Measurements from ENCODE around the gene CATSPER4.
"Not testable (repeated sequence)": the region's sequence is repeated elsewhere in the genome, so short reads cannot be mapped to it uniquely, and the experiment has no call there.

Gene CATSPER4

DNA sequence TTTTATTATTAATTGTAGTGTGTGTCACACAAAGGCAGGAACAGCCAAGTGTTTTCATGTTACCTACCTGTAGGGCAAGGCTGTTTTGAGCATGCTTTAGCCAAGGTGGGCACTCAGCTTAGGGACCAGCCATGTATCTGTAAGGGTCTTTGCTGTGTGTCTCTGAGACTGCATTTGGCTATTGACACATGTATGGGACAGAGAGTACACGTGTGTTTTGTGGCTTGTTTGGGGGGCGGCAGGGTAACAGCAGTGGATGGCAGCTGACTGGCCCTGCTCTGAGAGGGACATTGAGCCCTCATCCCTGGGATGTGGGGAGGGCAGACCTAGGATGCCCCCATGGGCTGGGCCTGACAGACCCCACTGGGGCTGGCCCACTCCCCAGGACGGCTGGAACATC lies 6.9 kb downstream of the CATSPER4 start:
- DNase-seq = no peak

DNA sequence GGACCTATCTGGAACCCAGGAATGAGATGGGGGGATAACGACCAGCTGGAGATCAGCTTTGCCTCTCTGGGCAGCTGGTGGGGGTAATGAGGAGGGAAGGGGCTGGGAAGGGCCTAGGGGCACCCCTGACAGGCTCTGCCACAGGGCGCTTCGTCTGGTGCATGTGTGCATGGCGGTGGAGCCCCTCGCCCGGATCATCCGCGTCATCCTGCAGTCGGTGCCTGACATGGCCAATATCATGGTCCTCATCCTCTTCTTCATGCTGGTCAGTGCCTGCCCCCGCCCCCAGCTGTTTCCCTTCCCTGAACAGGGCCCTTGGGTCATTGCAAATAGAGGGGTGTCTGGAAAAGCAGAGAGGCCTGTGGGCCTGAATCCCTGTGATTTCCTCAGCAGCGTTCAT lies 7.4 kb downstream of the CATSPER4 start:
- DNase-seq = no peak

DNA sequence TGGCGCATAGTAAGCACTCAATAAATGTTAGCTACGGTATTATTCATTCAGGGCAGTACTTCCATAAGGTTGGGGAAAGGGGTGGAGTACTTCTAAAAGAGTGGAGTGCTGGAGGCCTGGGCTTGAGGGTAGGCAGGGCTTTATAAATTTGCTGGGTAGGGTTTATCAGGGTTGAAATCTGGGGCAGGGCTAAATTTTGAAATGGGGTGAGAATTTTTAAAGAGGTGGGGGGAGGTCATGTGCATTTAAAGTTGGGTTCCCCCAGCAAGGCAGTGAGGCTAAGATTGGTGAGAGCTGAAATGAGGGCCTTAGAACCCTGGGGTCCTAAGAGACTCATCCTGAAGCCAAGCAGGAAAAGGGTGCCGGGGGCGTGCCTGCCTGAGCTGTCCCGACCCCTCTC lies 10.0 kb downstream of the CATSPER4 start:
- DNase-seq = no peak

DNA sequence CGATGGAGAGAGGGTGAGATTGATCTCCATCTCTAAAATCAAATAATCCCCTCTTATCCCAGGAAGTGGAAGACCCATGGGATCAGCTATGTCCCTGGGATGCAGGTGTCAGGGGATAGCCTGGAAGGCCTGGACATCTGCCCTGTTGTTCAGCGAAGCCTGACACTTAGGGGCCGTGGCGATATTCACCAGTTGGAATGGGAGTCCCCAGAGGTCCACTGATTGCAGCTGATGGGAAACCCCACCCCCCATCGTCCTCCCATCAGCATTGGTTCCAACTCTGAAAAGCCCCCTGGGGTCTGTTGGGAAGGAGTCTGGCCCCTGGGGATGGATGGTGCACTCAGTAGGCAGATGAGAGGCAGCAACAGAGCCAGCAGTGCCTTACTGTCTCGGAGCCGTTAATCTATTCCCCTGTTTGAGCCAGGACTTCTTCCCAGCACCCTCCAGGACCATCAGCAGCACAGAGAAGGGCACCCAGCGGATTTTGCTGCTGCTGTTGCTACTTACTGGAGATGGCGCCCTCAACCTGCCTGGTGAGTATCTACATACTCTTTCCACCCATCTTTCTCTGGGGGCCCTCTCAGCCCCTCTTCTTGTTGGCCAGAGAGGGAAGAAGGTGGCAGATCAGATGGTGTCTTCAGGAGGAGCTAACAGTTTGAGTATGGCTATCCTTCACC lies 13.4 kb downstream of the CATSPER4 start:
- DNase-seq = no peak

DNA sequence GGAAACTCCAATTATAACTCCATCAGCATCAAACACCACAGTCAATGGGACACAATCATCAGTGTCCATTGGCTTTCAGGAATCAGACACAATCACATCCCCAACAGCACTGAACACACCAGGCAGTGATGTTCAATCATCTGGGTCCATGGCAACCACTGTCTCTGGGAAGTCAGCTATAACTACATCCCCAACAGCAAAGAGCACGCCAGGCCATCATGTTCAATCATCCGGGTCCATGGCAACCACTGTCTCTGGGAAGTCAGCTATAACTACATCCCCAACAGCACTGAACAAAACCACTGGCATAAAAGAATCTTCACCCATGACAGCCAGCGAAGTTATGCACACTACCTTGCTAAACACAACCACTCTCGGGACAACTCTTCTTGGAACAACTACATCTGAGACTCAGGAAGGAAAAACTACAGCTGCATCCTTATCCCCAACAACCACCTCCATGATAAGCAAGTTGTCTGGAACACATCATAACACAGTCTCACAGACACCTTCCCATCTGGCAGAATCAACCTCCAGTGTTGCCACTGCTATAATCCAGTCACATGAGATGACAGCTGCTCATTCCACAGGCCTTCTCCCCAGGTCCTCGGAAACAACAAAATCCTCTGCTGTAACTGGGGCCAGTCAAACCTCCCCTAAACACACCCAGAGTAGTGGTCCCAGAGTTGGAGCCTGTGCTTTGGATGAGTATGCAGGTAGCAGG lies 19.9 kb downstream of the CATSPER4 start:
- DNase-seq = no peak

DNA sequence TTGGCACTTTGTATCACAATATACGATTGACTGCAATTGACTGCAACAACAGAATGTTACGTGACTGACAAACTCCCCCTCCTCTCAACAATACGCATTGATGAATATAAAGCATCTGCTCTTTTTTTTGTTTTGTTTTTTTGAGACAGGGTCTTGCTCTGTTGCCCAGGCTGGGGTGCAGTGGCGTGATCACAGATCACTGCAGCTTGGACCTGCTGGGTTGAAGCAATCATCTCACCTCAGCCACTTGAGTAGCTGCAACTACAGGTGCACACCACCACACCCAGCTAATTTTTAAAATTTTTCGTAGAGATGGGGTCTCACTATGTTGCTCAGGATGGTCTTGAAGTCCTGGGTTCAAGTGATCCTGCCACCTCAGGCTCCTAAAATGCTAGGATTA lies 22.3 kb downstream of the CATSPER4 start:
- no peak for DNase-seq

DNA sequence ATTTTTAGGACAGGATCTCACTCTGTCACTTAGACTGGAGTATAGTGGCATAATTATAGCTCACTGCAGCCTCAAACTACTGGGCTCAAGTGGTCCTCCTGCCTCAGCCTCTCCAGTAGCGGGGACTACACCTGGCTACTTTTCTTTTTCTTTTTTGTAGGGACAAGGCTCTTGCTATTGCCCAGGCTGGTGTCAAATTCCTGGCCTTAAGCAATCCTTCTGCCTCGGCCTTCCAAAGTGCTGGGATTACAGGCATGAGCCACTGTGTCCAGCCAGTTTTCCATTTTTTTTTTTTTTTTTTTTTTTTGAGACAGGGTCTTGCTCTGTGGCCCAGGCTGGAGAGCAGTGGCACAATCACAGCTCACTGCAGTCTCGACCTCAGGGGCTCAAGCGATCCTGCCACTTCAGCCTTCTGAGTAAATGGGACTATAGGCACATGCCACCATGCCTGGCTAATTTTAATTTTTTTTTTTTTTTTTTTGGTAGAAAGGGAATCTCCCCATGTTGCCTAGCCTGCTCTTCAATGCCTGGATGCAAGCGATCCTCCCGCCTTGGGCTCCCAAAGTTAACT lies 23.0 kb downstream of the CATSPER4 start:
- DNase-seq = no peak

DNA sequence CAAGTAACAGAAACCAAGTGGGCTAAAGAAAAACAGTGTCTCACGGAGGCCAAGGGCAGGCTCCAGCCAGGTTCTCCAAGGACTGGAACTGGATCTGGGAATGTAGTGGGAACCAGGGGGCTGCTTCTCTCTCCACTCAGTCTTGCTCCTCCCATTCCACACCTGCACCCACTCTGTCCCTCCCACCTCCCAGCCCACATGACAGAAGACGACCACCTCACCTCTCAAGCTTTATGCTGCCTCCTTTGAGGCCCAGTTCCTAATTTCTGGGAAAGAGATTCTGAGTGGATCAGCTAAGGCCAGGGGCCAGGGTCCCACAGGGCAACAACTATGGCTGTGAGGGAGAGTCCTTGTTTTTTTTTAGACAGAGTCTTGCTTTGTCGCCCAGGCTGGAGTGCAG lies 24.8 kb downstream of the CATSPER4 start:
- no peak for DNase-seq

DNA sequence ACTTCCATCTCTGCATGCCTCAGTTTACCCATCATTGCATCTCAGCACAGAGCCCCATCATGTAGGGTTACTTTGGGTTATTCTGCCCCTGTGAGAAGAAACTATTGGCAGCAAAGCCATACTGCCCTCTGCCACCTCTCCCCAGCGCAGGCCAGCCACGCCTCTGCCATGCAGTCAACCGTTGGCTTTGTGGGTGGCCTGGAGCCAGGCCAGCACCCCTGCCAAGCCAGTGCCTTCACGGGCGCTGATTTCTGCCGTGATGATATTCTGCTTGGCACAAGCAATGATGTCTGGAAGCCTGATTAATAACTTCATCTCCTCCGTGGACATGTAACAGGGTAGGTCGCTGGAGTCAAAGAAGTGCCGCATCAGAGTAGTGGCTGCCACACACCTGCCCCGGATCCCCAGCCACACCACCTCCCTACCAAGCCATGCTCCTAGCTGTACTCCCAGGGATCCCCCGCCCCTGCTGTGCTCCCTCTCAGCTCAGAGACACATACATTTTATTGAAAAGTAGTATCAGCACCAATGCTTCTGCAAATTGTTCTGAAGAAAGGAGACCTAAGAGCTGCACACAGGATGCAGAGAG lies 28.6 kb downstream of the CATSPER4 start:
- DNase-seq = no peak

DNA sequence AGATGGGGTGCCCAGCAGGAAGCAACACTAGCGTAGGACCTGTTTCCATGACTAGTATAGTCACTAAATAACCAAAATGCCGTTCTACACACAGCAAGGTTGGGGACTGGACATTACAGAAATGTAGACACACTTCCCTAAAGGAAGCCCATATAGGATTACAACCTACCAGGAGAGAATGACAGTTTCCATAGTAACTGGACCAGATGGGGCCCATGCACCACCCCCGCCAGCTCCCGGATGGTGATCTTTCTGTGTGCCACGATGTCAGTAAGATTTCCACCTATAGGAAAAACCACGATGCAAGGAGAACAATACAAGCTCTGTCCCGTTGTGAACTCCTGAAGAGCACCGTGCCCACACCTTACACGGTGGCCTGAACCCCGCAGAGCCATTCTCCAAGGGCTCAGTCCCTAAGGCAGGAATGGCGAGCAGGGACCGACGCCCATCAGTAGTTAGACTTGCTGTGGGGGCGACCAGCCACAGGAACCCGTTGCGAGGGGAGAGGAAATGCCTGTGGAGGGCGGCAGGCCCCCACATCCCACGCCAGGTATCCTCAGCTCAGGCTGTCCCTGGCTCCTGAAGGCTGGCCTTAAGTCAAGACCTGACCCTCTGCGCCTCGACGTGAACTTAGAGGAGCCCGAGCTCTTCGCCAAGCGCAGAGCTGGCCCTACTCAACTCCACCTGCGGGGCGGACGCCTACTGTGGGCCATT lies 30.0 kb downstream of the CATSPER4 start:
- no peak for DNase-seq

DNA sequence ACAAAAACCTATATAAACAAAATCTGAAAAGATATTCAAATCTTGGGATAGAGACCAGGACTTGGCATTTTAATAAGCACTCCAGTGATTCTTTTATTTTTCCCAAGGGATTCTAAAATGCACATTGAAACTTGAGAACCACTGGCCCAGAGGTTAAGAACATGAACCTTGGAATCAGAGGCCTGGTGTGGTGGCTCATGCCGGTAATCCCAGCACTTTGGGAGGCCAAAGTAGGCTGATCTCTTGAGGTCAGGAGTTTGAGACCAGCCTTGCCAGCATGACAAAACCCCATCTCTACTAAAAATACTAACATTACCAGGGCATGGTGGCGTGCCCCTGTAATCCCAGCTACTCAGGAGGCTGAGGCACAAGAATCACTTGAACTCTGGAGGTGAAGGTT lies 30.7 kb downstream of the CATSPER4 start:
- DNase-seq = no peak

DNA sequence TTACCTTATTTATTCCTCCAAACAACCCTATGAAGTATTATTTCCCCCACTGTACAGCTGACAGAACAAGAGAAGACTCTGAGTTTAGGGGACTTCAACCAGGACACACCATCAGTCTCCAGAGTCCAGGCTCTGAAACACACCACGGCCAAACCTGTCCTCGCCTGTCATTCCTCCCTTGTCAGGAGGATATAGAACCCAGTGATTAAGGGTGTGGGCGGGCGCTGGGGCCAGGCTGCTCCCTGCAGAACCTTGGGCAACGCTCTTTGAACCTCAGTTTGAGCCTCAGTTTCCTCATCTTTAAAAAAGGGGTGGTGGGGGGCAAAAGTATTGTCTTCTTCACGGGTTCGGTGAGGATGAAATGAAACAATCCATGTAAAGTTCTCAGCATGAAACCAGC lies 34.2 kb downstream of the CATSPER4 start:
- no peak for DNase-seq

DNA sequence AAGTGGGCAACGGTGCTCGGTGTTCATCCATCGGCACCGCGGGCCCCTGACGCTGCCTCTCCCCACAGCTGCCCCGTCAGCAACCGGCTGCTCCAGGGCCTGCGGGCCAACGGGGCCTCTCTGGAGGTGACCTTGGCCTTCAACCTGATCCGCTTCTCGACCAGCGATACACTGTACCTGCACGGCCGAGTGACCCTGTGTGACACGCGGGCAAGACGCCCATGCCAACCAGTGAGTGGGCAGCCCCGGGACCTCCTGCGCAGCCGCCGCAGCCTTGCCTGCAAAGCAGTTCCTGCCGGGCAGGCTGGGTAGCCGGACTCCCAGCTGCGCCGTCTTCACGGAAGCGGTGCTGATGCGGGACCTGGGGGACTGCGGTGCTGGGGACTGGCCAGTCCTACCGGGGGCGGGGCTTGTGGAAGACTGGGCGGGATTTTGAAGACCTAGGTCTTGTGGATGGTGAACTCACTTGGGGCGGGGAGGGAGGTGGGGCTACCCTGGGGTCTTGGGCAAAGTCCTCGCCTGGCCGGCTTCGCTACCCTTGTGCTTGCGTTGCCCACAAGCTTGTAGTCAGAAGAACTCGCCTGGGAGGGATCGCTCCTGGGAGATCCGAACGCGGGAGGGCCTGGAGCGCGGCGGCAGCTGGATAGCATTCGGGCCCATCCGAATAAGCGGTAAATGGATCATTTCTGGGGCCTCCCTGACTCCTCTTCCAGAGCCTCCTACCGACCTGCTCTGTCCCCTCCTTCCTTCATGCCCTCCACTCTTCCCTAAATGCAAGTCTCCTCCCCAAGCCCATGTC lies 34.8 kb downstream of the CATSPER4 start:
- DNase-seq = peak; percentile 96

DNA sequence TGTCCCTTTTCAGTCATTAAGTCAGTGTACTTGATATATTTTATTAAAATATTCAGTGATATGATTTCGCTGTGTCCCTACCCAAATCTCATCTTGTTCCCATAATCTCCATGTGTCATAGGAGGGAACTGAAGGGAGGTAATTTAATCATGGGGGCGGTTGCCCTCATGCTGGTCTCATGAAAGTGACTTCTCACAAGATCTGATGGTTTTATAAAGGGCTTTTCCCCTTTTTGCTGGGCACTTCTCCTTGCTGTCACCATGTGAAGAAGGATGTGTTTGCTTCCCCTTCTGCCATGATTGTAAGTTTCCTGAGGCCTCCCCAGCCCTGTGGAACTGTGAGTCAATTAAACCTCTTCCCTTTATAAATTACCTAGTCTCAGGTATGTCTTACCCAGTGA lies 40.3 kb downstream of the CATSPER4 start:
- not testable (repeated sequence) for DNase-seq

DNA sequence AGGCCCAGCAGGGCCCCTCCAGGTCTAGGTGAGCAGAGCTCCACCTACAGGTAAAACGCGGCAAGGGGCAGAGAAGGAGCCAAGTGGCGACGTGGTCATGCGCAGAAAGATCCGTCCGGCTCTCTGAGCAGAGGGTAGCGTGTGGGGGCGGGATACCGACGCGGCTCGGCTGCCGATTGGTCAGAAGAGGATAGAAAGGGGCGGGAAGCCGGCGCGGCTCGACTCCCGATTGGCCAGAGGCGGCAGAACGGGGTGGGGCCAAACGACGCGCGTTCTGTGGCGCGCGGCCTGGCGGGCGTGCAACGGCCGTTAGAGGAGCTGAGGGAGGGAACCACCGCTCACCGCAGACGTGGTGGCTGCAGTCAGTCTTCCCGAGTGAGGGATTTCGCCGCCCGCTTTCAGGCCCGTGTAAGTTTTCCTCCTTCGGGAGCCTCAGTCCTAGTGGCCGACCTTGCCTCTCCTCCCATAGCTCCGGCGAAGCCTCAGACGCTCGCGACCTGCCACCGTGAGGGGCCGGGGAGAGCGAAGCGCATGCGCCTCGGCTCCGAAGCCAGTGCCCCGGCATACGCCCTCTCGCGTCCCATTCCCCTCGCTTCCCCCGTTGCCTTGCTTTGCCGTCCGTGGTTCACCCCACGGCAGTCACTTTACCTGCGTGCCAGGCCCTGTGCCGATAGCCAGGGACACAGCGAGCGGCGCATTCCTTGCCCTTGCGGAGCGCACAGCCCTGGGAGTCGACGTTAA lies 43.7 kb downstream of the CATSPER4 start, which contains the start of gene CEP85:
TSS of gene CEP85 (plus strand) at position 298 of the 741 bp plus-strand sequence. CDS start 5,584 bp downstream, outside the sequence.
- DNase-seq = peak; percentile 99

DNA sequence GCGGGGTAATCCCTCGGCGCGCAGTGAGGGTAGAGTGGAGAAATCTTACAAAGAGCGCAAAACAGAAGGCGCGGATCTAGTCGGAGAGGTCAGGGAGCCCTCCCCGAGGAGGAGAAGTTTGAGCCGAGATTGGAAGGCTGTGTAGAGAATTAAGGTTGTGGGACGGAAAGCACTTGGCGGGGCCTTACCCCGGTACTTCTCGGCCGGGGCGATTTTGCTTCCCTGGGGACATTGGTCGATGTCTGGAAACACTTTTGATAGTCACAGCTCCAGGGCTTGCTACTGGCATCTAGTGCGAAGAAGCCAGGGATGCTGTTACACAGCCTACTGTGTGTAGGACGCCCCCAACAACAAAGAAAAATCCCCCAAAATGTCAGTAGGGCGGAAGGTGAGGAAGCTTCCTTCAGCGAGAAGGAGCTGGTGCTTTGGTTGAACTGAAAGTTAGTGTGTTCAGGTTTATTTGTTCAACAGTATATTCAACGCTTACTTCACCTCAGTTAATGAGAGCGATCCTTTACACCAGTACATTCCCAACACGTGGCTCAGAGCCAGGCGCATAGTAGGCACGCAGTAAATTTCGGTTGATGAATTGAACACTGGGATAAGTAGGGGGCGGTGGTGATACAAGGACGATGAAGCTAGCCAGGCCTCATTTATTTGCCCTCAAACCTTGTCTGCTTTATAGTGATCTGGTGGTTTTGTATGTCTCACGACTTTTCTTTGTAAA lies 44.4 kb downstream of the CATSPER4 start:
- peak; percentile 61 for DNase-seq

DNA sequence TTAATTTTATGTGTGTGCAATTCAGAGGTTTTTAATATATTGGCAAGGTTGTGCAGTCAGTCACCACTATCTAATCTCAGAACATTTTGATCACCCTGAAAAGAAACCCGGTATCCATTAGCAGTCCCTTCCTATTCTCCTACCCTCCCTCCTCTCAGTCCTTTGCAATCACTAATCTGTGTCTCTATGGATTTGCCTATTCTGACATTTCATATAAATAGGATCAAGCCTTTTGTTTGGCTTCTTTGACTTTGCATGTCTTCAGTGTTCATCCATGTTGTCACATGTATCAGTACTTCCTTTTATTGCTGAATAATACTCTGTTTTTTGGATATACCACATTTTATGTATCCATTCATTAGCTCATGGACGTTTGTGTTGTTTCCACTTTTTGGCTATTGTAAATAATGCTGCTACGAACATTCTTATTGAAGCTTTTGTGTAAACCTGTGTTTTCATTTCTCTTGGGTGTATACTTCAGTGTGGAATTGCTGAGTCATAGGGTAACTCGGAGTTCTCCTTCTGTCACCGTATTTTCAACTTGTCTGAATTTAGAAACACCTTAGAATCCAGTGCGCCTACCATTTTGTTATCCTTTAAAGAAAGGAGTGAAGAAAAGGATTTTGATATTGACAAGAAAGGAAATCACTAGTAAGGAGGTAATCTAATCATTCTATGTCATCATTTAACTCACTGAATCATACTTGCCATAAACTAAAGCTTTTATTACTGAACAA lies 47.0 kb downstream of the CATSPER4 start:
- DNase-seq = no peak

DNA sequence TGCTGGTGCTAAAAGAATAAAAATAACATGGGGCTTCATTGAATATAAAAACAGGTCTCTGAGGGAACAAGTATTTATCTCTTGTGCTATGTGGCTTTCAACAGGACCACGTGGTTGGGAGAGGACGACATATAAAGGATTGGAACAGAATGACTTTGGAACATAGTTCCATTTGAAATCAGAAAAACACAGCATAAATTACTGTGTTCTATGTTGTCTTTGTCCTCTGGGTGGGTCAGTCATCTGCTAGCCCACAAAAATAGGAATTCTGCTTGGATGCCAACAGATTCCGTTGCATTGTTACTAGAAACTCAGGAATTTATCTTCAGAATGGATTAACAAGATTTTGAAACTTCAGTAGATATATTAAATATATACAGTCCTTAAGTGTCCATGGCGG lies 49.5 kb downstream of the CATSPER4 start:
- no peak for DNase-seq
